ENCODE measurements around the gene C1QTNF3.

C1QTNF3 gene

GRCh38 chr5:33997331-33997983, 45.6 kb downstream of the C1QTNF3 start:
- peak; percentile 67 for DNase-seq (ENCODE audit: low spot score)

- no peak for DNase-seq (ENCODE audit: low spot score)
Observed at GRCh38 chr5:33995865-33996264, 47.1 kb downstream of the C1QTNF3 start.

GRCh38 chr5:33994845-33995244, 48.2 kb downstream of the C1QTNF3 start:
- no peak for DNase-seq (ENCODE audit: low spot score)

GRCh38 chr5:33992864-33993263, 50.1 kb downstream of the C1QTNF3 start:
- no peak for DNase-seq (ENCODE audit: low spot score)

- no peak for DNase-seq (ENCODE audit: low spot score)
Observed at GRCh38 chr5:33985447-33985846, 57.6 kb downstream of the C1QTNF3 start.

- no peak for DNase-seq (ENCODE audit: low spot score)
Observed at GRCh38 chr5:33984671-33985124, 58.3 kb downstream of the C1QTNF3 start, which contains the start of gene SLC45A2. TSS of gene SLC45A2 (minus strand) at chr5:33984693. CDS start at chr5:33984583, 110 bp downstream.

GRCh38 chr5:33984178-33984577, 58.8 kb downstream of the C1QTNF3 start:
- DNase-seq (ENCODE audit: low spot score): no peak

GRCh38 chr5:33981408-33982162, 61.4 kb downstream of the C1QTNF3 start:
- DNase-seq (ENCODE audit: low spot score): no peak

GRCh38 chr5:33980030-33980429, 63.0 kb downstream of the C1QTNF3 start:
- no peak for DNase-seq (ENCODE audit: low spot score)

GRCh38 chr5:33978306-33978705, 64.7 kb downstream of the C1QTNF3 start:
- DNase-seq (ENCODE audit: low spot score): no peak

- no peak for DNase-seq (ENCODE audit: low spot score)
Observed at GRCh38 chr5:33976307-33976706, 66.7 kb downstream of the C1QTNF3 start.

GRCh38 chr5:33975852-33976251, 67.2 kb downstream of the C1QTNF3 start:
- DNase-seq (ENCODE audit: low spot score): no peak

- no peak for DNase-seq (ENCODE audit: low spot score)
Observed at GRCh38 chr5:33973271-33973670, 69.7 kb downstream of the C1QTNF3 start.

GRCh38 chr5:33969572-33970452, 73.2 kb downstream of the C1QTNF3 start:
- peak; percentile 70 for DNase-seq (ENCODE audit: low spot score)

- no peak for DNase-seq (ENCODE audit: low spot score)
Observed at GRCh38 chr5:33968211-33969005, 74.6 kb downstream of the C1QTNF3 start.
